CD4-positive, alpha-beta T cell treated with Interleukin-4 for 1 hour (primary cell): ENCODE measurements around the gene SPRTN.
"Not testable (repeated sequence)": the region's sequence is repeated elsewhere in the genome, so short reads cannot be mapped to it uniquely, and the experiment has no call there.

Experiments
- DNase-seq, 2 donors: peaks; one replicate each; pipeline ENCODE4 v3.0.0-alpha.2; 2020 to 2022

SPRTN gene

DNA sequence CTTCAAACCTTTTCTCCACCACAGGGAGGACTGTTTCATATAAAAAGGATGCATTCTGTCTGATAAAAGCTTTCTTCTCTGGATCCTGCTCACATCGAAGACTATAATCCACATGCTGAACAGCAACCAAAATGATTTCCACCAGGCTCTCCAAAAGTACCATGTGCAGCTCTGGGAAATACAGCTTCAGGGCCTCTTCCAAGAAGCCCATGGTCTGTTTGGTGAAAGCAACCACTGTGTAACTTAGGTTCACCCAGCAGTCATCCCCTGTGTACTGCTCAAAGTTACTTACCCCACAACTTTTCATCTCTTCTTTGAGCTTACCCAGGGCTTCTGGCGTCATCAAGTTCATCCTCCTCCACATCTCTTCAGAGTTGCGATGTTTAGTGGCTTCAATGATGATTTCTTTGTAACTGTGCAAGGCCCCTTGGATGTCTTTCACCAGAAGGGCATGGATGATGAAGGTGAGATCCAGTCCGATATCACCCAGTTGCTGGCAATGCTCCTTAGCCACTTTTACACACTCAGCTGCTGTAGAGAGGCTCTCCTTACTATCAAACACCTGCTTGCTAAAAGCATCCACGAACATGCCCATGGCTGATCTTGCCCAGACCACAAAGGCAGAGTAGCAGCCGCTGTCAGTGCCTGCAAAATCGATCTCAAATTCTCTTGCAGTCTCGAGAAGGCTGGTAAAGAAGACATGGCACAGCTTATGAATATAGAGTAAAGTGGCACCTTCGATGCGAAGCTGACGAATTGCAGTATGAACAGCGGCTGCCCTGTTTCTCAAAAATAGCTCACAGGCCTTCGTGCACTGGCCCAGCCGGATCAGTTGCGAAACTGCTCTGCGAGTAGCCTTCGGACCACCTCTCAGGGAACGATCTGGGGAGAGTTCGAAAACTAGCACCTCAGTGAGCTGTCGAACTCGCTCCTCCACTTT lies 2.2 kb upstream of the SPRTN start:
- no peak for DNase-seq

DNA sequence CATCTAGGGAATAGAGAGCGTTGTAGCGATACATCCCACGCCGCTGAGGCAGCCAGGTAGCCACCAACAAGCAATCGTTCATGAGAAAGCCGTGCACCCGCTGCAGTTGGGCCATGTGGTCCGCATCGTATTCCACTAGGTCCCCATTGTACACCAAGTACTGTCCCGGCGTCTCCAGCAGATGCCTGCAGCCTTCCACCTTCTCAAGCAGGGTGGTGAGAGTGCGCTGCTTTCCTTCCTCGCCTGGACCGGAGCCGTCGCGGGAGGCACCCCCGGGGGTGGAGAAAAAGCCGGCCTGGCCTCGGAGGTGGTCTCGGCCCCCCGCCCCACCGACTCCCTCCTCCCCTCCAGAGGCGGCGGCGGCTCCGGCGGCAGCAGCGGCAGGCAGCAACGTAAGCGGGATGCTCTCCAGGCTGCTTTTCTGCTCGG lies 1.0 kb upstream of the SPRTN start:
- DNase-seq = no peak

DNA sequence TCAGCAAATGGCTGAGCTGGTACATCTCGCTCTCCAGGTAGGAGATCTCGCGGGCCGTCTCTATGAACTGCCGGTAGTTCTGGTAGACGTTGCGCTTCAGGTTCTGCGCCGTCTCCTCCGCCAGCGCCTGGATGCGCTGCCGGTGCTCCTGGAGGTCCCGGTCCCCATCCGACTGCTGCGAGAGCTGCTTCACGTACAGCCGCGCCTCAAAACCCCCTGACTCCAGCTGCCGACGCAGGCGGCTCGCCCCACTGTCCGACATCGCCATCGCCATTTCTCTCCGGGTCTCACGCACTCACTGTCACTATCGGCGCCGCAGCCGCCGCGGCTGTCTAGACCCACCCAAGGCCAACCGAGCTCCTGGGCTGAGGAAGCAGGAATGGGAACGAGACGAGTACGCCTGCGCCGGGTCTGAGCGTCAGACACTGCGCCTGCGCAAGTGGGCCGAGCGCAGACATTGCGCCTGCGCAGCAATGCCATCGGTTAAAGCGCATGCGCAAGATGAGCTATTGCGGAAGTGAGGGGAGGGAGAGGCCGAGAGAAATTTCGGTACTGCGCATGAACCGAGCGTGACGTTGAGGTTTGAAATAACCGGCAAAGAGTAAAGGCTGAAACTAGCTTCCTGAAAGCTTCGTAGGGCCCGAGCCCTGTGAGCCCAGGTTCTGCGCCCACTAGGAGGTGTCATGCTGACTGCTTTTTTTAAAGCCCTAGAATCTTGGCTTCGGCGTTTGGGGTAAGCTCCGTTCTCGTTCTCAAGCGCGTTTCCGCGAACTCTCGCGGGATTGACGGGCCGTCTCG lies 422 bp upstream of the SPRTN start, which contains the start of gene EXOC8:
TSS of gene EXOC8 (minus strand) at position 381 of the 798 bp plus-strand sequence. CDS start at position 274, 107 bp downstream.
- DNase-seq = peak; percentile 97 to 98

DNA sequence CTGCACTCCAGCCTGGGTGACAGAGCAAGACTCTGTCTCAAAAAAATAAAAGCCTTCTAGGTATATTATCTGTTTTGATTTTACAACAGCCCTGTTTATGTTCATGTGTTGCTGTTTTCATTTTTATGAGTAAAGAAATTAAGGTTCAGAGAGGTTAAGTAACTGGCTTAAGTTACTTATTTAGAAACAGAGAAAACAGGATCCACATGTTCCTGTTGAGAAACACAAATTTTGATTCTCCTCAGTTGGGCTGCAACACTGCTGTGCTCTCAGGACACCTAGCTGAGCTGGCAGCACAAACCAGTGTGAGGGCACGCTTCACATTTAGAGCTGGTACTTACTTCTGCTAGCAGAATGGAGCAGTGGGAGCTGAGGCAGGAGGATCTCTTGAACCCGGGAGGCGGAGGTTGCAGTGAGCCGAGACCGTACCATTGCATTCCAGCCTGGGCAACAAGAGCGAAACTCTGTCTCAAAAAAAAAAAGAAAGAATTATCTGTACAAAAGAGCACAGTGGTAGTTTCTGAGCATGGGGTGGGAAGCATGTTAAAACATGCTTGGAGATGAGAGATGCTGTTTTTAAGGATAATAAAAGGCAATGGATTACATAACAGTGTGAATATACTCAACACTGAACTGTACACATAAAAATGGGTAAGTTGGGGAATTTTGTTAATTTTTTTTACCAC lies 2.4 kb downstream of the SPRTN start:
- DNase-seq = no peak

DNA sequence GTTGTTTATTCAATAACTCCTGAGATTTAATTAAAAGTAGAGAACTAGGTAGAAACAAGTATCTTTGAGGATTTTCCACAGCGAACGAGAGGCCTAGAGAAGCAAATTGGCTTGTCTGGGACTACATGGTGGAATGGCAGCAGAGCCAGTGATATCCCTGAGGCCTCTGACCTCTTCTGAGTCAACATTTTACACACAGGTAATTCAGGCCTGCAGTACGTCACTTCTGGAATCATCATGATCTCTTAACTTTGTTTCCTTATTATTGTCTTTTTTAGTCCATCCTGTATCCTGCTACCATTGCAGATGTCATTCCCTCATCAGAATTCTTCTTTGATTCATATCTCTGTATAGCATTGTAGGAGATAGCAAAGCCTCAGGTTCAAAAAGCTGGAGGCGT lies 9.9 kb downstream of the SPRTN start:
- no peak for DNase-seq

DNA sequence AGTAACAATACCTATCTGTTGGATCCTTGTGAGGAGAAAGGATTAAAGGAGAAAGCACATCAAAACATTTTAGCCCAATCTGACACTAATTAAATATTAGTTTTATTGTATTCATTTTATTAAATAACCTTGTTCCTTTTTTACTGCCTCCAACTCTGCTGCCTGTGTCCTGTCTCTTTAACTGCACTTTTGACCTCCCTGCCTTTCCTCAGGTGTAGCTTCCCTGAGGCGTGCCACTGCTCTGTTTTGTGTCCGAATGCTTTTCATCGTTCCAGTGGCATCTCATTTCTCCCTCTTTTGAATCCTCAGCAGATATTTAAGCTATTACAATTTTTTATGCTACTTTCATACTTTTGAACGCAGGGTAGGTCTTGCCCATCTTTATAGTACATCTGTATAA lies 10.3 kb downstream of the SPRTN start:
- no peak for DNase-seq

DNA sequence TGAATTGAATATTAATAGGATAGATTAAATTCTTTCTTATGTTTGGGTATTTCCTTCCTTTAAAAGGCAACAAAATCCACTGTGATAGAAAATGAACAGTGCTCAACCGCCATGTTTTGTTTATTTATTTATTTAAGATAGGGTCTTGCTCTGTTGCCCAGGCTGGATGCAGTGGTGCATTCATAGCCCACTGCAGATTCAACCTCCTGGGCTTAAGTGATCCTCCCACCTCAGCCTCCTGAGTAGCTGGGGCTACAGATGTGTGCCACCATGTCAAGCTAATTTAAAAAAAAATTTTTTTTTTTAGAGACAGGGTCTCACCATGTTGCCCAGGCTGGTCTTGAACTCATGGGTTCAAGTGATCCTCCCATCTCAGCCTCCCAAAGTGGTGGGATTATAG lies 10.8 kb downstream of the SPRTN start:
- DNase-seq = not testable (repeated sequence)

DNA sequence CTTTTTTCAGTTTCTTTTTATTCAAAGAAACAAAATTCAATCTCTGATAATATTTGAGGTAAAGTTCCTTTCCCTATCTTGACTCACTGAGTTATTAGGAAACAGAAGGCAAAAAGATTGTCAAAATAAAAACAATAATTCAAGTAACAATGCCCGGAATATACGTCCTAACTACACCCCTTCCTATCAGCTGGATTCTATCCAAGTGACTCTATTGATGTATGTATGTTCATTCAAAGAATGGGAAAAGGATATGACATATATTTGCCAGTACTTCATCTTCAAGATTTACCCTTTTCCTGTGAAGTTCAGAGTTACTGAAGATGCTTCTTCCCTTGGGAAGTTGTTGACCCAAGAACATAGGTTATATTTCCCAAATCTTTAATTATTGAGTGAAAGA lies 13.7 kb downstream of the SPRTN start:
- no peak for DNase-seq

DNA sequence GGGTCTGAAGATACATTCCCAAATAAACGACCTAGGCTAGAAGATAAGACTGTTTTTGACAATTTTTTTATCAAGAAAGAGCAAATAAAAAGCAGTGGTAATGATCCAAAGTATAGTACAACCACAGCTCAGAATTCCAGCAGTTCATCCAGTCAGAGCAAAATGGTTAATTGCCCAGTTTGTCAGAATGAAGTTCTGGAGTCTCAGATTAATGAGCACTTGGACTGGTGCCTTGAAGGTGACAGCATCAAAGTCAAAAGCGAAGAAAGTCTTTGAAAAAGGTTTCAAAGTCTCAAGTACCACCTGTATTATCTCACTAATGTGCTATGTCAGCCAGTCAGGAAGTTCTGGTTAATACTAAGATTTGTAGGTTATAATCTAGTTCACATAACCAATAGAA lies 15.0 kb downstream of the SPRTN start:
- DNase-seq = no peak

DNA sequence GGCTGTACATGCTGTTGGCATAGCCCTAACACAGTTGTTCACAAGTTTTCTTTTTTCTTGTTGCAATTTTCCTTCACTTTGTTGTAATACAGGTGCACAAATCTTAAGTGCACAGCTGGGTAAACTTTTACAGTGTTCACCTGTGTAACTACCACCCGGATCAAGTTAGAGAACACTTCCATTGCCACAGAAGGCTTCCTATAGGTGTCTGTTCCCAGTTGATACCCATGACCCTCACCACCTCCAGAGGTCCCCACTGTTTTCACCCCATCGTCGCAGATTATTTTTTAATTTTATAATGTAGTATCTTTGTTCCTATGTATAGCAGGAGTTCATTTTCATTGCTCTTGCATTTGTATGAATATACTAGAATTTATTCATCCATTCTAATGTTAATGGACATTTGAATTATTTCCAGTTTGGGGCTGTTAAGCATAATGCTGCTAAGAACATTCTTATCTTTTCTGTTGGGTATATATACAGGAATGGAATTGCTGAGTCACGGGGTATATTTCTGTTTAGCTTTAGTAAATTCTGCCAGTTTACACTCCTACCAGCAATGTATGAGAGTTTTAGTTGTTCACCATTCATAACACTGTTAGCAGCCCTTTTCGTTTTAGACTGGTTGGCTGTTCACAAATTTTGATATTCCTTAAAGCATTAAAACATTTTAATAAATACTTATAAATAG lies 16.4 kb downstream of the SPRTN start:
- no peak for DNase-seq

DNA sequence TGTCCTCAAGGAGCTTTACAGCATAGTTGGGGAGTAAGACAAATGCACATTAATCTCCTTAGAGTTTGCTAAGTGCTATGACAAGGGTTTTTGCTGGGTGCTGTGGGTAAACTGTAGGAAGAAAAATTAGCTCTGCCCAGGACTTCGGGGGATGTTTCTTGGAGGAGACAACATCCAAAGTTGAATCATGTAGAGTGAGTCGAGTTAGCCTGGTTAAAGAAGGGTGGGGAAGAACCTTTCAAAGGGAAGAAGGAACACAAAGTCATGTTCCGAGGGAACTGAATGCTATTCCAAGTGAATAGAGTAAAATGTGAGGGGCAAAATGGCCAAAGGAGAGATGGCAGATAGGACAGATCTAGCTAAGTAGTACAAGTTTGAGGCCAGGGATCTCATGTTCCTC lies 17.1 kb downstream of the SPRTN start:
- DNase-seq = no peak

DNA sequence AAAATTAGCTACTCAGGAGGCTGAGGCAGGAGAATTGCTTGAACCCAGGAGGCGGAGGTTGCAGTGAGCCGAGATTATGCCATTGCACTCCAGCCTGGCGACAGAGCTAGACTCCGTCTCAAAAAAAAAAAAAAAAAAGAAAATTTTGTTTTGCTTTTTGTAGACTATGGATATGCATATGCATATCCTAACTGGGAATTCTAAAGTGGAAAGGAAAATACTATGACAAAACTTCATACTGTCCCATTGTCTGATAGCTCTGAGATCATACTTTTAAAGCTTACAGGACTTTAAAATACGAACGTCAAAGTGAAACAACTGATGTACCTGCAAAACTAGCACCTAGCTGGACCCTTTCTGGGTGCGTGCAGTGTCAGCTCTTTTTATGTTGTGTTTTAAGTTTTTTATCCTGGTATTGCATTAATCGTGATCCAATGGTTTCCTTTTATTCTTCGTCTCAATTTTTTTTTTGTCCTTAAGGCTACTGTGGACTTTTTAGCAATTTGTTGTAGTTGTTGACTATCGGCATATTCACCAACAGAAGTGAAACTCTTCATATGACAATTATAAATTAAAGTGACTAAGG lies 19.2 kb downstream of the SPRTN start:
- no peak for DNase-seq

DNA sequence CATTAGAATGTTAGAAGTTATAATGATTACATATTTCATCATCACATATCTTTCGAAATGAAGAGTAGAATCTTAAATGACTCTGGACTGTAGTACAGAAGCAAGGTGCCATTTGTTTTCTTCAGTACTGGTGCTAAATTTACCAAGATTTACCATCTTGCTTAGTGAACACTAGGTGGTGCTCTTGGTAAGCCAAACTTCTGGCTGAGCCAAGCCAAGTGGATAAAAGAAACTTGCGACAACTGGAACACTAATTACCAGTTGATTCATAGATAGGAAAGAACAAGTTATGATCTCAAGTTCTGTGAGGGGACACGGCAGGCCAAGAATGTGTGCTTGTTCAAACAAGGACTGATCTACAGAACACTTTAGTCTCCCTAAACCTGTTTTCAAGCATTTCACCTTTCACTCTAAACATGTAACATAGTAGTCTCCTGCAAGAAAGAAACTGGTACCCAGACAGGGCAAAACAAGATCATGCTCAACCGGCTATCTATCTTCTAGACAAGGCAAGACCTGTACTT lies 19.8 kb downstream of the SPRTN start:
- peak; percentile 39 to 68 for DNase-seq

DNA sequence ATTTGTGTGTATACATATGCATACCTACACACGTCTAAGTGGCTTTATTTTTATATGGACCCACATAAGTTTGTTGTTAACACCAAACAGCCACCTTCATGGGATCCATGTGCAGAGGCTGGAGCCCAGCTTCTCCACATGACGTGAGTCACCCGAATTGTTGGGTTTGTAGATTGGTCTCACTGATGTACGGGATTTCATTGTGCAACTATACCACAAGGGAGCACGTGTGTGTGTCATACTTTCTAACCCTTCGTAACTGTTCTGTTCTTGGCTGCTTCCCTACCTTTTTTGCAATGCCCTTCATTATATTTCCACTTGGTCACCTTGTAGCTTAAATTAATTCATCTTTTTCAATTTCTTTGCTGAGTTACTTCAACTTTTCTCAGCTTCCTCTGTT lies 21.0 kb downstream of the SPRTN start:
- peak in 1 of 2 donors; percentile 25 for DNase-seq

DNA sequence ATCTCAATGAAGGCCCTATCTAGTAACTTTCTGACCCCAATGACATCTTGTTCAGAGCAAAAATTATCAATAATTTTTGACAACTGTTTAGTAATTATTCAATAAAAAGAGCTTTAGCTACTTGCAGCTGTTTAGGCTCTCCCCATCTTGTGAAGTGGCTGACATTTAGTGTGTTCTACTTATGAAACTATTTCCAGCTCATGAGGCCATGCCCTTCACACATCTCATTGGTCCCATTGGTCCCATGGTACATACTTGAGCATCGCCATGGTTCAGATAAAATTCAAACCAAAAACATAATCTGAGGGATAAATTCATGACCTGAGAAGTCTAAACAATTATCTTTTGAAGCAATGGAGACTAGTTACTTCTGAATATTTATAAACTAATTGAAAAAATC lies 24.2 kb downstream of the SPRTN start:
- no peak for DNase-seq

DNA sequence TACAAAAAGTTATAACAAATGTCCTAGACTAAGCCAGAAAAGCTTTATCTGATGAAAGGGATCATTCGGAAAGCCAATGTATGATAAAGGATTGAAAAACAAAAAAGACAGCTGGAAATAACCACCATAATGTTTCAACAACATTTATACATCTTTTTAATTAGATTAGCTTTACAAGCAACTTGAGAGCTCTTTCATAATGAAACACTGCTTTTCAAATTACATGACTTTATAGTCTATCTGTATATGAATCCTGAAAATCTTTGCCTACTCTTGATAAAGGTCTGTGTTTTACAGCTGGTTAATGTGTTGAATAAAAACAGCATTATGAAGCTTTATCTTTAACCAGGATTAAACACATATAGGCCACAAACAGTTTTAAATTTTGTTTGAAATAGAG lies 25.5 kb downstream of the SPRTN start:
- DNase-seq = no peak

DNA sequence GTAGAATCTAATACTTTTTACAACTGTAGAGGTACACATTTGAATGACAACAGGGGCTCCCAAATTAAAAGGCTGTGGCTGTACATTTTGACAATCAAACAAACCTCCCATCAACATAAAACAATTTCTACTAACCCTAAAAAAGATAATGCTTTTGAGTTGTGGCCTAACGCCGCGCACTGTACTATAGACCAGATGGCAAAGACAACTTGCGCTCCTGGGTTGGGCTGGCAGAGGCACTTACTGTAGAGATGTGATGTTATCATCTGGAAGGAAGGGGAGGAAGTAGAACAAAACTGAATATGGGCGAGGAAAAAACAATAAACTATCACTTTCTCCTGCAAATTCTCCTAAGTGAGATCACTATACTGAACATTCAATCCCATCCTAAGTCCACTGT lies 26.1 kb downstream of the SPRTN start:
- no peak for DNase-seq

DNA sequence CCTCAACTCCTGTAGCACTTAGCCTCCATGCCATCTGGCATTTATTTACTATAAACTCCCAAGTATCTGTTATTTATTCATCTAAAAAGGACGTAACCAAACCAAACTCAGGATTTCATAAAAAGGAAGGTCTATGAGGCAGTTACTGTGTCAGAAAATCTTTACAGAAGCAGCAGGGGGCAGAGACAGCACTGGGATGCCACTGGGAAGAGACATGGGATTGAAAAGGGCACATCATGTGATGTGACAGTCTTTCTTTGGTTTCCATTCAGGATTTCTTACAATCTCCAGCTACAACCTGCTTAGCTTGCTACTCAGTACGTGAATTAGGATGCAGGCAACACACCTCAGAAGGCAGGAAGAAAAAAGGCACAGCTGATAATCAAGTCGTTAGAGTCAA lies 31.2 kb downstream of the SPRTN start:
- DNase-seq = no peak

DNA sequence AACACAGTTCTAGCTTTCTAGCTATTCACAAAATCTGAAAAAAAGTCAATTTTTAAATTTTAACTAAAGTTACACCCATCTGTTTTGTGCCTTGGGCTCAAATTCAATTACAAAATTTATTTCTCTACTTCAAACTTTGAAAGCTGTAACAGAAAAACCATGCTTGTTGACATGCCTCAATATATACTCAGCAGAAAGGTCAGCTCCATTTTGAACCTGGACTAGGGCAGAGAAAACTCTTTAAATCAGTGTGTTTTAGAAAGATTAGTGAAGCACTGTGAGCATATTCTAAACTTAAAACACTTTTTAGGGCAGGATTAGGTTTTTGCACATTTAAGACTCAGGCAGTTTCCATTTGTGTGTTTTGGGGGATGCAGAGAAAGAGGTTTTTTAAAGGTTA lies 34.4 kb downstream of the SPRTN start:
- no peak for DNase-seq

DNA sequence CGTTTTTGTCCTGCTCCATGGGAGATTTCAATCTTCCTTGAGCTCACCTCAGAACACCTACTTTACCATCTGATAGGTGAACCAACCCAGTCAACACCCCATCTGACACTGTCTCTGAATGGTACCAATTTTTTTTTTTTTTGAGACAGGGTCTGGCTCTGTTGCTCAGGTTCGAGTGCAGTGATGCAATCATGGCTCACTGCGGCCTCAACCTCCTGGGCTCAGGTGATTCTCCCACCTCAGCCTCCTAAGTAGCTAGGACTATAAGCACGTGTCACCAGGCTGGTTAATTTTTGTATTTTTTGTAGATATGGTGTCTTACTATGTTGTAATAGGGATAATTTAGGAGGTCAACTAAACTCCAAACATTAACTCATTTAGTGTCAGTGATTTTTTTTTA lies 36.3 kb downstream of the SPRTN start:
- no peak for DNase-seq

DNA sequence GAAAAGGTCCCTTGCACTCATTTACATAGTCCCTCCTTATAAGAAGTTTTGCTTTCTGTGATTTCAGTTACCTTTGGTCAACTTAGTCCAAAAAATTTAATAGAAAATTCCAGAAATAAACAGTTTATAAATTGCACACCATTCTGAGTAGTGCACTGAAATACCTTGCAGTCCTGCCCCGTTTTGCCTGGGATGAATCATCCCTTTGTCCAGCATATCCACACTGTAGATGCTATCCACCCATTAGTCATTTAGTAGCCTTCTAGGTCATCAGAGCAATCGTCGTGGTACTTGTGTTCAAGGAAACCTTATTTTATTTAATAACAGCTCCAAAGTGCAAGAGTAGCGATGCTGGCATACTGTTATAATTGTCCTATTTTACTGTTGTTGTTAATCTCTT lies 38.0 kb downstream of the SPRTN start:
- DNase-seq = no peak
